Liver (tissue), 9 donors: ENCODE data around the gene FCGBP. TPM values are rescaled to one million over a fixed set of nuclear protein-coding genes. Genes with fewer than 3 reads are reported as not detected.

ENCODE experiments used
- DNase-seq: peaks from one replicate; pipeline ENCODE4 v3.0.0-alpha.2; 2017; ENCODE audit warnings: low spot score
- H3K27ac ChIP-seq, 2 donors: one replicate each; pipeline ENCODE4 v1.7.0; 2013; ENCODE audit warnings: inconsistent platforms in 2 of 2, low read length in 2 of 2, control low read depth in 1 of 2, low read depth in 1 of 2, mild to moderate bottlenecking in 1 of 2
- H3K27me3 ChIP-seq, 4 donors: one replicate each; pipeline versions ENCODE4 v1.6.1 to v1.7.0; 2013; ENCODE audit warnings: low read length in 3 of 4, inconsistent platforms in 1 of 4, mild to moderate bottlenecking in 1 of 4, moderate library complexity in 1 of 4; ENCODE audit not compliant: control insufficient read depth in 4 of 4, insufficient read depth in 4 of 4
- H3K36me3 ChIP-seq, 4 donors: one replicate each; pipeline versions ENCODE4 v1.6.1 to v1.7.0; 2013; ENCODE audit warnings: low read length in 3 of 4, mild to moderate bottlenecking in 3 of 4, low read depth in 1 of 4, moderate library complexity in 1 of 4; ENCODE audit not compliant: control insufficient read depth in 4 of 4, insufficient read depth in 3 of 4
- H3K4me1 ChIP-seq, 4 donors: one replicate each; pipeline versions ENCODE4 v1.6.1 to v1.7.0; 2013; ENCODE audit warnings: low read length in 3 of 4, mild to moderate bottlenecking in 3 of 4, moderate library complexity in 1 of 4; ENCODE audit not compliant: control insufficient read depth in 4 of 4, insufficient read depth in 4 of 4
- H3K4me3 ChIP-seq, 3 donors: one replicate each; pipeline versions ENCODE4 v1.6.1 to v1.7.0; 2013; ENCODE audit warnings: low read length in 3 of 3, control low read depth in 1 of 3, low read depth in 1 of 3, mild to moderate bottlenecking in 1 of 3
- H3K9ac ChIP-seq, 2 donors: one replicate each; pipeline ENCODE4 v1.7.0; 2013; ENCODE audit warnings: low read length in 2 of 2, mild to moderate bottlenecking in 2 of 2, moderate library complexity in 2 of 2, control low read depth in 1 of 2, low read depth in 1 of 2
- H3K9me3 ChIP-seq, 4 donors: one replicate each; pipeline versions ENCODE4 v1.6.1 to v1.7.0; 2013; ENCODE audit warnings: low read length in 3 of 4; ENCODE audit not compliant: control insufficient read depth in 4 of 4
- CTCF ChIP-seq: fragments of 150-350 bp; IDR thresholded peaks from 2 replicates; pipeline ENCODE4 v1.5.1; 2017; ENCODE audit warnings: improper control_type of control experiment, low read depth, low read length; ENCODE audit not compliant: missing input control
- EGR1 ChIP-seq, 2 donors: IDR thresholded peaks; 2 replicates each; pipeline ENCODE4 v1.6.1; 2016 to 2018; ENCODE audit warnings: antibody characterized with exemption in 2 of 2, low read depth in 2 of 2
- FOXA1 ChIP-seq: IDR thresholded peaks from 2 replicates; pipeline ENCODE4 v1.6.1; 2016; ENCODE audit warnings: antibody characterized with exemption
- FOXA2 ChIP-seq: IDR thresholded peaks from 2 replicates; pipeline ENCODE4 v1.6.1; 2016; ENCODE audit warnings: antibody characterized with exemption
- GABPA ChIP-seq, 2 donors: IDR thresholded peaks in 1 of 2; conservative IDR thresholded peaks in 1 of 2; 2 replicates each; pipeline ENCODE4 v1.6.1; 2016; ENCODE audit warnings: antibody characterized with exemption in 2 of 2, mild to moderate bottlenecking in 1 of 2, moderate library complexity in 1 of 2
- HNF4A ChIP-seq, 2 donors: conservative IDR thresholded peaks; 2 replicates each; pipeline ENCODE4 v1.6.1; 2016; ENCODE audit warnings: antibody characterized with exemption in 2 of 2, mild to moderate bottlenecking in 2 of 2
- HNF4G ChIP-seq: IDR thresholded peaks from 2 replicates; pipeline ENCODE4 v1.6.1; 2016; ENCODE audit warnings: antibody characterized with exemption
- MAX ChIP-seq: IDR thresholded peaks from 2 replicates; pipeline ENCODE4 v1.6.1; 2016; ENCODE audit warnings: antibody characterized with exemption
- RAD21 ChIP-seq, 2 donors: IDR thresholded peaks; 2 replicates each; pipeline ENCODE4 v1.6.1; 2016; ENCODE audit warnings: antibody characterized with exemption in 2 of 2, mild to moderate bottlenecking in 2 of 2
- REST ChIP-seq: IDR thresholded peaks from 2 replicates; pipeline ENCODE4 v1.6.1; 2016; ENCODE audit warnings: antibody characterized with exemption, mild to moderate bottlenecking
- RXRA ChIP-seq, 2 donors: IDR thresholded peaks; 2 replicates each; pipeline ENCODE4 v1.6.1; 2017 to 2018; ENCODE audit warnings: antibody characterized with exemption in 2 of 2, mild to moderate bottlenecking in 1 of 2
- SP1 ChIP-seq: IDR thresholded peaks from 2 replicates; pipeline ENCODE4 v1.6.1; 2018; ENCODE audit warnings: antibody characterized with exemption, mild to moderate bottlenecking
- TAF1 ChIP-seq: conservative IDR thresholded peaks from 2 replicates; pipeline ENCODE4 v1.6.1; 2016; ENCODE audit warnings: antibody characterized with exemption, mild to moderate bottlenecking
- YY1 ChIP-seq: IDR thresholded peaks from 2 replicates; pipeline ENCODE4 v1.6.1; 2016; ENCODE audit warnings: antibody characterized with exemption, mild to moderate bottlenecking
- ZBTB33 ChIP-seq: IDR thresholded peaks from 2 replicates; pipeline ENCODE4 v1.6.1; 2016; ENCODE audit warnings: antibody characterized with exemption
- WGBS: extraction: QIAGEN DNeasy Blood & Tissue Kit; methylation state at CpG from one replicate; pipeline ENCODE4 v1.1.7; 2013; 5-methylcytosine and 5-hydroxymethylcytosine counted together
- polyA plus RNA-seq, 2 donors: library from polyadenylated mRNA; stranded (reverse) in 1 of 2; unstranded in 1 of 2; fragments of 200-250 nt in 1 of 2; fragments of >200 nt in 1 of 2; fragmentation: Nextera tagmentation in 1 of 2; extraction: Ambion mirVana in 1 of 2; gene quantifications; one replicate each; pipeline versions ENCODE4 v1.2.1 to v1.2.3, GENCODE V29; 2013 to 2015
- total RNA-seq, 2 donors: library from RNA; depleted of rRNA; stranded (reverse); fragments of >200 nt; gene quantifications; one replicate each; pipeline ENCODE4 v1.2.3, GENCODE V29; 2014
- TF ChIP-seq, protein P1 (sequence below): IDR thresholded peaks from 2 replicates; pipeline ENCODE4 v1.6.1; 2016; ENCODE audit warnings: antibody characterized with exemption
- donor health status: healthy.
- donor health status: healthy.
- donor health status: healthy.
- donor health status: healthy.
- donor health status: healthy.

The FCGBP gene
- total and polyA plus RNA-seq, 4 donors: 0.08 to 32.9 (median 0.95) TPM

GRCh38 chr19:39915101-39915847 is 19.2 kb downstream of the FCGBP start:
- Histone ChIP-seq H3K9ac (no peak overlapping the region), H3K27me3 (no peaks in the 10 kb centered on the region), H3K27ac (no peak overlapping the region), H3K4me3 (no peak overlapping the region), H3K36me3 (no peaks in the 10 kb centered on the region), H3K4me1 (no peaks in the 10 kb centered on the region), H3K9me3 (peaks cover 0 to 3% (median 0%) of the 10 kb centered on the region in 4 donors)
- TF ChIP-seq EGR1 (IDR thresholded peaks at IDR 0.05; ENCODE audit: low read depth in 2 of 2) (no peak), ZBTB33 (no peak), RXRA (IDR thresholded peaks at IDR 0.05) (no peak), REST (no peak), FOXA2 (no peak), CTCF (no peak), FOXA1 (no peak), TAF1 (no peak), HNF4A (conservative IDR thresholded peaks at IDR 0.05) (no peak), RAD21 (IDR thresholded peaks at IDR 0.05) (no peak), SP1 (no peak)
- TF ChIP-seq, protein P1, sequence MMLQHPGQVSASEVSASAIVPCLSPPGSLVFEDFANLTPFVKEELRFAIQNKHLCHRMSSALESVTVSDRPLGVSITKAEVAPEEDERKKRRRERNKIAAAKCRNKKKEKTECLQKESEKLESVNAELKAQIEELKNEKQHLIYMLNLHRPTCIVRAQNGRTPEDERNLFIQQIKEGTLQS: no peak
- 51% methylated on average over 71 of the region's 71 CpGs for WGBS
- no peak for DNase-seq

DNA sequence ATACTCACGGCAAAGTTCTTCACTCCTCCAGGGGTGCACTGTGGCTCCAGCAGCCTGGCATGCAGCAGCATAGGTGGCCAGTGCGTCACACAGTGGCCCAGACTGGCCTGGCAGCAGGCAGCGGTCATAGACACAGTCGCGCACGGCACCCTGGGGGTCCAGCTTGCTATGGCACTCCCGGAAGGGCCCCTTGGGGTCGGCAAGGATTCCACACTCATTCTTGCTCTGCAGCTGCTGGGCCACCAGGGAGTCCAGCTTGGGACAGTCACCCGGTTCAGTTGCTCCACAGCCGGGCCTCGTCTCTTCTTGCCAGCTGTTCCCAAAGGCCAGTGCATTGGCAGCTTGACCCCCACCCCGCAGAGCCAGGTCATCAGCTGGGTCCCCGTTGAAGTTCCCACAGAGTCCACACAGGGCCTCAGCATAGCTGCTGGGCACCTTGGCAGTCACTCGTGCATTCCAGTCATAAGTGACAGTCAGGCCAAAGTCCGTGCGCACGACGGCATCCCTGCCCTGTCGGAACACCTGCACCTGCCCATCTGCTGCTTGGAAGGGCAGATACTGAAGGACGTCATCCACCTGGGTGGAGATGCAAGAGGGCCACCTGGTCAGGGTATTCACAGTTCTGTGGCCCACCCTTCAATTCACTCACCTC is 20.6 kb downstream of the FCGBP start:
- no peaks in the 10 kb centered on the region for H3K36me3 ChIP-seq
- no peaks in the 10 kb centered on the region for H3K27me3 ChIP-seq
- H3K27ac ChIP-seq: no peak overlapping the region
- no peaks in the 10 kb centered on the region for H3K4me1 ChIP-seq
- H3K4me3 ChIP-seq: no peak overlapping the region
- no peak overlapping the region for H3K9ac ChIP-seq
- no peak for DNase-seq
- H3K9me3 ChIP-seq: no peaks in the 10 kb centered on the region
- WGBS: 77% methylated on average over 20 of the region's 20 CpGs
- TF ChIP-seq GABPA (IDR thresholded peaks at IDR 0.05 in 1 of 2, conservative IDR thresholded peaks at IDR 0.05 in 1 of 2) (no peak), ZBTB33 (no peak), EGR1 (IDR thresholded peaks at IDR 0.05; ENCODE audit: low read depth in 2 of 2) (no peak), FOXA1 (no peak), FOXA2 (no peak), MAX (no peak), YY1 (no peak), HNF4G (no peak)
- TF ChIP-seq, protein P1: no peak
